Colonic mucosa (tissue), 4 donors: ENCODE data around the gene ARID3B. TPM values are rescaled to one million over a fixed set of nuclear protein-coding genes. Genes with fewer than 3 reads are reported as not detected.

Experiments used
- DNase-seq: peaks from one replicate; pipeline ENCODE4 v3.0.0-alpha.2; 2020
- H3K27ac ChIP-seq: fragments of 200-600 bp; one replicate; pipeline ENCODE4 v1.8.0; 2021
- H3K27me3 ChIP-seq: fragments of 200-600 bp; one replicate; pipeline ENCODE4 v1.8.0; 2021
- H3K36me3 ChIP-seq: fragments of 200-600 bp; one replicate; pipeline ENCODE4 v1.8.0; 2021
- H3K4me1 ChIP-seq: fragments of 200-600 bp; one replicate; pipeline ENCODE4 v1.8.0; 2021; ENCODE audit warnings: mild to moderate bottlenecking
- H3K4me3 ChIP-seq: fragments of 200-600 bp; one replicate; pipeline ENCODE4 v1.8.0; 2021
- H3K9ac ChIP-seq, 2 donors: one replicate each; pipeline ENCODE4 v1.7.0; 2013; ENCODE audit warnings: control low read depth in 2 of 2, low read depth in 2 of 2, low read length in 2 of 2
- H3K9me3 ChIP-seq: fragments of 200-600 bp; one replicate; pipeline ENCODE4 v1.8.0; 2021
- intact Hi-C: fragments of 100-400 bp; cut with DNase I; formaldehyde crosslinking; loops from one replicate; pipeline ENCODE4 v1.14.1; 2022
- total RNA-seq, 2 donors: library from RNA; stranded (reverse); fragmentation: NEBNext Ultra II Directional in 1 of 2; extraction: Animal tissue kit (Norgen Biotek cat#: 25700) in 1 of 2; gene quantifications; one replicate each; pipeline ENCODE4 v1.2.1, GENCODE V29; 2021
- TF ChIP-seq, protein P1 (sequence below): fragments of 200-600 bp; IDR thresholded peaks from one replicate; pipeline ENCODE4 v1.8.0; 2022; ENCODE audit warnings: antibody characterized with exemption, mild to moderate bottlenecking
- donor health status: healthy.
- donor health status: DM: no; HTN: no; CAD: no.
- donor health status: DM: no; HTN: no; CAD: no.

ARID3B gene
- total RNA-seq, 2 donors from 2014 or later = 8.8 to 9.5 TPM

- Histone ChIP-seq H3K4me1 (peaks cover 4% of the 10 kb centered on the region), H3K27me3 (no peaks in the 10 kb centered on the region), H3K27ac (no peak overlapping the region), H3K4me3 (no peak overlapping the region), H3K9ac (peak overlapping the region; percentile 4 to 36), H3K36me3 (peaks cover 3% of the 10 kb centered on the region), H3K9me3 (no peaks in the 10 kb centered on the region)
- DNase-seq = no peak
- TF ChIP-seq, protein P1, sequence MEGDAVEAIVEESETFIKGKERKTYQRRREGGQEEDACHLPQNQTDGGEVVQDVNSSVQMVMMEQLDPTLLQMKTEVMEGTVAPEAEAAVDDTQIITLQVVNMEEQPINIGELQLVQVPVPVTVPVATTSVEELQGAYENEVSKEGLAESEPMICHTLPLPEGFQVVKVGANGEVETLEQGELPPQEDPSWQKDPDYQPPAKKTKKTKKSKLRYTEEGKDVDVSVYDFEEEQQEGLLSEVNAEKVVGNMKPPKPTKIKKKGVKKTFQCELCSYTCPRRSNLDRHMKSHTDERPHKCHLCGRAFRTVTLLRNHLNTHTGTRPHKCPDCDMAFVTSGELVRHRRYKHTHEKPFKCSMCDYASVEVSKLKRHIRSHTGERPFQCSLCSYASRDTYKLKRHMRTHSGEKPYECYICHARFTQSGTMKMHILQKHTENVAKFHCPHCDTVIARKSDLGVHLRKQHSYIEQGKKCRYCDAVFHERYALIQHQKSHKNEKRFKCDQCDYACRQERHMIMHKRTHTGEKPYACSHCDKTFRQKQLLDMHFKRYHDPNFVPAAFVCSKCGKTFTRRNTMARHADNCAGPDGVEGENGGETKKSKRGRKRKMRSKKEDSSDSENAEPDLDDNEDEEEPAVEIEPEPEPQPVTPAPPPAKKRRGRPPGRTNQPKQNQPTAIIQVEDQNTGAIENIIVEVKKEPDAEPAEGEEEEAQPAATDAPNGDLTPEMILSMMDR = no peak
- intact Hi-C loops = no loop called here
These were observed 102.0 kb downstream of the ARID3B start for GRCh38 chr15:74642734-74643664.

DNA sequence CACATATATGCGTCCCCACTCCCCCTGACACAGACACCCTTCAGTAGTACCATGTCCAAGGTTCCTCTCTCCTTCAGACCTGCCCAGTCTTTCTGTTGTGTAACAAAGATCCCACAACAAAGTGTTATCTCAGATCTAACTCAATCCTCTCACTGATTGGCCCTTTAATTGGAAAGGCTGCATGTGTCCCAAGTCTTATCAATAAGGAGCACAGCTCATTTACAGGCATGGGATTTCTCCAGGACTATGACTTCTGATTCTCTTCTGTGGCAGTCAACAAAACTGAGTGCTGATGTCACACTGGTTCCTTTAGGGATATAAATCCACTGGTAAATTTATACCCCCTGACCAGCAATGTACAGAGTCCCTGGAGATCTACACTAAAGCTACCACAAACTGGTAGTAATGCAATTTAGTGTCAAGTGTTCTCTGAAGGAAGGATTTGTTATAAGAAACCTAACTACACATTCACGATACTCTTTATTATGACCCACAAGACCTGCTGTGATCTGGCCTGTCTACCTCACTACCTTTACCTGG, 102.7 kb downstream of the ARID3B start:
- H3K4me3 ChIP-seq = no peak overlapping the region
- H3K27ac ChIP-seq = no peak overlapping the region
- no peaks in the 10 kb centered on the region for H3K9me3 ChIP-seq
- TF ChIP-seq, protein P1 = no peak
- DNase-seq = no peak
- H3K27me3 ChIP-seq = no peaks in the 10 kb centered on the region
- intact Hi-C loops = no loop called here
- peaks cover 3% of the 10 kb centered on the region for H3K36me3 ChIP-seq
- H3K9ac ChIP-seq = peak overlapping the region; percentile 2 to 36
- H3K4me1 ChIP-seq = peaks cover 4% of the 10 kb centered on the region

GRCh38 chr15:74646480-74646879, 105.5 kb downstream of the ARID3B start:
- Histone ChIP-seq H3K9ac (no peak overlapping the region), H3K4me1 (peaks cover 4% of the 10 kb centered on the region), H3K36me3 (peaks cover 5% of the 10 kb centered on the region), H3K27ac (no peak overlapping the region), H3K27me3 (no peaks in the 10 kb centered on the region), H3K9me3 (no peaks in the 10 kb centered on the region), H3K4me3 (no peak overlapping the region)
- TF ChIP-seq, protein P1 = no peak
- intact Hi-C loops = no loop called here
- DNase-seq = no peak

Other genes with a start within 250 kb of the ARID3B start
- gene CYP11A1, start 173.6 kb upstream of the ARID3B start, total RNA-seq = 1 to 10 TPM in 1 of 2 donors, not detected in 1; 1.3 TPM
- gene SEMA7A, start 107.3 kb upstream of the ARID3B start, total RNA-seq = 1 to 10 TPM; 1.8 to 2.0 TPM
- gene UBL7, start 80.1 kb upstream of the ARID3B start, total RNA-seq = 10 to 100 TPM; 32.2 to 43.8 TPM
- gene CLK3, start 74.6 kb downstream of the ARID3B start, total RNA-seq = 10 to 100 TPM; 83.5 to 88.9 TPM
- 10 to 100 TPM; 21.3 to 32.7 TPM for gene EDC3, start 154.8 kb downstream of the ARID3B start, total RNA-seq
- not detected for gene CYP1A1, start 184.3 kb downstream of the ARID3B start, total RNA-seq
- not detected for gene CYP1A2, start 207.6 kb downstream of the ARID3B start, total RNA-seq
- gene CSK, start 240.9 kb downstream of the ARID3B start, total RNA-seq = 100 to 1,000 TPM in 1 of 2 donors, 10 to 100 TPM in 1; 64.3 to 126 TPM